Uterus (tissue), 2 donors: ENCODE data around the gene ALDH16A1.

ENCODE experiments used
- CTCF ChIP-seq, 4 experiments: fragments of 200-600 bp in 2 of 4; fragments of 450-650 bp in 2 of 4; sonication (generic) in 2 of 4; IDR thresholded peaks; one replicate each; pipeline ENCODE4 v1.5.1; 2016 to 2019; ENCODE audit warnings: antibody characterized with exemption in 4 of 4, mild to moderate bottlenecking in 2 of 4, moderate library complexity in 1 of 4
- POLR2A ChIP-seq, 2 donors: fragments of 450-650 bp; IDR thresholded peaks; one replicate each; pipeline ENCODE4 v1.6.1; 2016; ENCODE audit warnings: antibody characterized with exemption in 2 of 2, mild to moderate bottlenecking in 1 of 2, moderate library complexity in 1 of 2

GRCh38 chr19:49472936-49473335 is 19.9 kb downstream of the ALDH16A1 start:
- TF ChIP-seq CTCF (IDR thresholded peaks at IDR 0.05): no peak
- TF ChIP-seq POLR2A (IDR thresholded peaks at IDR 0.05): no peak
